ENCODE measurements around the gene EHD3. TPM values are rescaled to one million over a fixed set of nuclear protein-coding genes. Genes with fewer than 3 reads are reported as not detected.

Gene EHD3
- total and polyA plus RNA-seq, 2 of the 4 experiments (the other 2 are of a cell fraction): 29.1 to 39.8 TPM

- Histone ChIP-seq H2BK15ac (ENCODE audit: low read depth, low read length) (peak overlapping the region; percentile 90; the same call in 2 of the 3 replicates), H3K14ac (replicated peaks; ENCODE audit: low read depth, low read length) (peak overlapping the region; percentile 91), H2BK20ac (ENCODE audit: low read depth, low read length) (peak overlapping the region; percentile 95), H3K36me3 (ENCODE audit: control insufficient read depth, insufficient read depth, low read length) (no peaks in the 10 kb centered on the region), H3K4me3 (ENCODE audit: insufficient read depth, low read depth, low read length) (no peak overlapping the region), H2AK5ac (ENCODE audit: low read depth, low read length) (peak overlapping the region; percentile 85), H2AK9ac (replicated peaks; ENCODE audit: low read depth, low read length, poor library complexity) (peak overlapping the region; percentile 16), H2AFZ (replicated peaks; ENCODE audit: low read length, poor library complexity) (peak overlapping the region; percentile 79), H3K18ac (ENCODE audit: low read depth, low read length) (peak overlapping the region; percentile 85), H3K23ac (ENCODE audit: low read depth, low read length) (peak overlapping the region; percentile 76; the same call in 1 of the 2 replicates), H3K27ac (ENCODE audit: insufficient read depth, low read length) (no peak overlapping the region), H2BK5ac (ENCODE audit: low read depth, low read length, poor library complexity, severe bottlenecking) (peak overlapping the region; percentile 27), H3K79me1 (ENCODE audit: low read depth in 1 of 2, low read length in 2 of 2) (no peaks in the 10 kb centered on the region), H2BK120ac (ENCODE audit: low read depth, low read length) (peak overlapping the region; percentile 96), H4K5ac (ENCODE audit: low read depth, low read length) (peak overlapping the region; percentile 67), H4K91ac (ENCODE audit: insufficient read depth, low read depth, low read length) (peak overlapping the region; percentile 75), H4K8ac (ENCODE audit: low read depth in 2 of 2, low read length in 2 of 2) (peak overlapping the region in 1 of 2 experiments; percentile 82; a peak in 2 of 4 replicates), H4K20me1 (ENCODE audit: insufficient read depth, low read length) (no peaks in the 10 kb centered on the region), H3K27me3 (ENCODE audit: control insufficient read depth, insufficient read depth, low read length) (no peaks in the 10 kb centered on the region), H3K4ac (ENCODE audit: low read depth, low read length) (peak overlapping the region; percentile 89), H3K9me1 (ENCODE audit: insufficient read depth, low read length) (peaks cover 11% of the 10 kb centered on the region; the same call in 1 of the 2 replicates), H3K4me1 (ENCODE audit: control insufficient read depth, insufficient read depth, low read length) (peaks cover 10% of the 10 kb centered on the region), H3K4me2 (ENCODE audit: low read depth, low read length) (no peak overlapping the region), H3K56ac (ENCODE audit: extremely low read depth, insufficient read depth, low read length) (peak overlapping the region; percentile 27; the same call in 1 of the 2 replicates), H3K9ac (ENCODE audit: low read depth, low read length) (no peak overlapping the region), H3K9me3 (ENCODE audit: control insufficient read depth, insufficient read depth, low read length) (no peaks in the 10 kb centered on the region)
- TF ChIP-seq NFE2L2 (IDR thresholded peaks at IDR 0.05; ENCODE audit: low read depth, low read length) (no peak), RFX5 (IDR thresholded peaks at IDR 0.05; ENCODE audit: low read depth, low read length) (no peak)
- no CpG with 5 or more reads among the region's 5 CpGs for WGBS, 2 experiments (ENCODE audit: extremely low coverage in 2 of 2, insufficient read length in 1 of 2)
- intact Hi-C loops (cut with micrococcal nuclease) (no loop called here), dilution Hi-C loops (cut with HindIII; ENCODE audit: low sequenced_read_pairs, unreplicated experiment) (no loop called here), in situ Hi-C loops (cut with MboI; ENCODE audit: low sequenced_read_pairs) (no loop called here)
- BruUV-seq (replicated peaks): no TSS peak
- ChIA-PET POLR2A (ENCODE audit: unreplicated experiment) (interaction anchor here (0.9 kb wide), 1 partner anchor 9 kb away, joined by 3 read pairs; no protein-coding TSS in a partner anchor), CTCF (interaction anchor here (0.7 to 0.8 kb wide), 2 partner anchors 13 to 576 kb away, joined by 3 read pairs; no protein-coding TSS in a partner anchor)
- peak; percentile 7; the same call in 1 of the 2 replicates for ATAC-seq (ENCODE audit: low read depth)
- no peak for DNase-seq
These were observed 53.1 kb downstream of the EHD3 start for GRCh38 chr2:31286961-31287550.
